PFSK-1 (cell line): ENCODE data around the gene OR2Z1.

Experiments used
- FOXP2 ChIP-seq: optimal IDR thresholded peaks from 2 replicates; pipeline ENCODE3; 2011; ENCODE audit warnings: borderline replicate concordance, control low read depth, inconsistent platforms; ENCODE audit not compliant: insufficient read depth; ENCODE audit errors: extremely low read length, extremely low read depth
- POLR2AphosphoS5 ChIP-seq: IDR thresholded peaks from 2 replicates; pipeline ENCODE4 v1.6.1; 2012; ENCODE audit warnings: low read depth, mild to moderate bottlenecking, control low read depth, low read length, moderate library complexity
- SIN3A ChIP-seq: IDR thresholded peaks from 2 replicates; pipeline ENCODE4 v1.6.1; 2012; ENCODE audit warnings: mild to moderate bottlenecking, low read length, moderate library complexity, borderline replicate concordance; ENCODE audit not compliant: insufficient read depth

OR2Z1 gene

GRCh38 chr19:8738377-8738776 lies 16.9 kb downstream of the OR2Z1 start:
- TF ChIP-seq POLR2AphosphoS5 = no peak
- no peak for TF ChIP-seq FOXP2
- TF ChIP-seq SIN3A = no peak
